Endodermal cell (in vitro differentiated cells): ENCODE measurements around the gene NFATC2. TPM values are rescaled to one million over a fixed set of nuclear protein-coding genes. Genes with fewer than 3 reads are reported as not detected.

Source experiments
- DNase-seq: peaks from one replicate; pipeline ENCODE4 v3.0.0-alpha.2; 2017
- H3K27ac ChIP-seq: 2 replicates; pipeline ENCODE4 v1.5.1; 2013; ENCODE audit warnings: mild to moderate bottlenecking, low read depth, low read length, moderate library complexity
- H3K27me3 ChIP-seq: 2 replicates; pipeline ENCODE4 v1.6.1; 2013; ENCODE audit warnings: mild to moderate bottlenecking, low read length, moderate library complexity; ENCODE audit not compliant: insufficient read depth, control insufficient read depth, poor library complexity, severe bottlenecking
- H3K36me3 ChIP-seq: 2 replicates; pipeline ENCODE4 v1.7.0; 2013; ENCODE audit warnings: mild to moderate bottlenecking, low read length, moderate library complexity; ENCODE audit not compliant: control insufficient read depth, insufficient read depth
- H3K4me1 ChIP-seq: one replicate; pipeline ENCODE4 v1.7.0; 2013; ENCODE audit warnings: low read length; ENCODE audit not compliant: control insufficient read depth, insufficient read depth
- H3K4me3 ChIP-seq: 2 replicates; pipeline ENCODE4 v1.5.1; 2013; ENCODE audit warnings: mild to moderate bottlenecking, low read length, moderate library complexity
- H3K9ac ChIP-seq: 2 replicates; pipeline ENCODE4 v1.6.1; 2013; ENCODE audit warnings: mild to moderate bottlenecking, low read length, moderate library complexity; ENCODE audit not compliant: poor library complexity, severe bottlenecking; ENCODE audit errors: extremely low read depth
- H3K9me3 ChIP-seq: 2 replicates; pipeline ENCODE4 v1.6.1; 2013; ENCODE audit warnings: mild to moderate bottlenecking, low read length, moderate library complexity; ENCODE audit not compliant: control insufficient read depth
- H3K27ac Mint-ChIP-seq: 2 replicates; pipeline ENCODE4 v1.8.0; 2020; ENCODE audit warnings: mixed read lengths
- H3K27me3 Mint-ChIP-seq: 2 replicates; pipeline ENCODE4 v1.8.0; 2021; ENCODE audit warnings: mild to moderate bottlenecking, mixed read lengths; ENCODE audit not compliant: insufficient read depth
- H3K36me3 Mint-ChIP-seq: 2 replicates; pipeline ENCODE4 v1.8.0; 2020; ENCODE audit warnings: low read depth, mixed read lengths
- H3K4me1 Mint-ChIP-seq: 2 replicates; pipeline ENCODE4 v1.8.0; 2020; ENCODE audit warnings: mixed read lengths
- H3K4me3 Mint-ChIP-seq: 2 replicates; pipeline ENCODE4 v1.8.0; 2020; ENCODE audit warnings: mild to moderate bottlenecking, moderate library complexity, mixed read lengths
- H3K9me3 Mint-ChIP-seq: 2 replicates; pipeline ENCODE4 v1.8.0; 2020; ENCODE audit warnings: mild to moderate bottlenecking, mixed read lengths
- CTCF ChIP-seq: fragments of 200-600 bp; sonication (generic); conservative IDR thresholded peaks from 2 replicates; pipeline ENCODE4 v1.5.0; 2021; ENCODE audit warnings: antibody characterized with exemption, mild to moderate bottlenecking
- WGBS, 2 experiments: methylation state at CpG; one replicate each; pipeline versions ENCODE4 v1.1.5 to v1.1.7; 2013; ENCODE audit warnings: missing lambda C conversion rate in 2 of 2, mixed read lengths in 1 of 2; ENCODE audit not compliant: insufficient coverage in 1 of 2, insufficient read length in 1 of 2; 5-methylcytosine and 5-hydroxymethylcytosine counted together
- total RNA-seq, 2 donors: library from RNA; stranded (reverse); fragmentation: NEBNext Ultra II Directional in 1 of 2; extraction: Animal tissue kit (Norgen Biotek cat#: 25700) in 1 of 2; gene quantifications; 2 replicates in 1 of 2; 3 replicates in 1 of 2; pipeline ENCODE4 v1.2.1, GENCODE V29; 2021

The NFATC2 gene
- total RNA-seq, 2 donors from 2014 or later = 1.5 to 2.1 TPM

GRCh38 chr20:51554538-51555165 lies 12.1 kb upstream of the NFATC2 start:
- Mint-ChIP-seq H3K36me3 (no peaks in the 10 kb centered on the region), H3K4me3 (no peak overlapping the region), H3K9me3 (no peaks in the 10 kb centered on the region), H3K27me3 (peaks cover 29% of the 10 kb centered on the region), H3K27ac (no peak overlapping the region), H3K4me1 (no peaks in the 10 kb centered on the region)
- Histone ChIP-seq H3K27me3 (peaks cover 10% of the 10 kb centered on the region), H3K27ac (no peak overlapping the region), H3K9ac (no peak overlapping the region), H3K4me3 (no peak overlapping the region), H3K36me3 (no peaks in the 10 kb centered on the region), H3K9me3 (no peaks in the 10 kb centered on the region), H3K4me1 (no peaks in the 10 kb centered on the region)
- no peak for DNase-seq
- no peak for TF ChIP-seq CTCF
- WGBS, 2 experiments = 90 to 94% methylated on average over 11 of the region's 11 CpGs

- H3K27me3 ChIP-seq = peaks cover 4% of the 10 kb centered on the region
These were observed 11.5 kb upstream of the NFATC2 start for GRCh38 chr20:51553897-51554486.

GRCh38 chr20:51551186-51551585 lies 8.7 kb upstream of the NFATC2 start:
- Histone ChIP-seq H3K9ac (no peak overlapping the region), H3K4me1 (no peaks in the 10 kb centered on the region), H3K27ac (no peak overlapping the region), H3K36me3 (no peaks in the 10 kb centered on the region), H3K4me3 (no peak overlapping the region), H3K9me3 (no peaks in the 10 kb centered on the region), H3K27me3 (peaks cover 20% of the 10 kb centered on the region)
- WGBS, 2 experiments = 99% methylated on average over 3 of the region's 3 CpGs; no CpG with 5 or more reads in 1 of the 2 experiments
- no peaks in the 10 kb centered on the region for H3K9me3 Mint-ChIP-seq
- no peak overlapping the region for H3K27ac Mint-ChIP-seq
- H3K4me3 Mint-ChIP-seq = no peak overlapping the region
- peaks cover 42% of the 10 kb centered on the region for H3K27me3 Mint-ChIP-seq
- DNase-seq = no peak
- no peaks in the 10 kb centered on the region for H3K4me1 Mint-ChIP-seq
- no peaks in the 10 kb centered on the region for H3K36me3 Mint-ChIP-seq
- no peak for TF ChIP-seq CTCF

More at GRCh38 chr20:51553897-51554486, 11.5 kb upstream of the NFATC2 start:
- Histone ChIP-seq H3K4me1 (no peaks in the 10 kb centered on the region), H3K9ac (no peak overlapping the region), H3K4me3 (no peak overlapping the region), H3K27ac (no peak overlapping the region), H3K36me3 (no peaks in the 10 kb centered on the region), H3K9me3 (no peaks in the 10 kb centered on the region)
- H3K27me3 Mint-ChIP-seq = peaks cover 28% of the 10 kb centered on the region
- no peaks in the 10 kb centered on the region for H3K4me1 Mint-ChIP-seq
- no peaks in the 10 kb centered on the region for H3K9me3 Mint-ChIP-seq
- no peak overlapping the region for H3K27ac Mint-ChIP-seq
- no peak for DNase-seq
- no peak overlapping the region for H3K4me3 Mint-ChIP-seq
- no peaks in the 10 kb centered on the region for H3K36me3 Mint-ChIP-seq
- 72 to 81% methylated on average over 7 to 8 of the region's 8 CpGs for WGBS, 2 experiments
- TF ChIP-seq CTCF = no peak
